DOHH2 (cell line): ENCODE results near the gene KLF9.

Experiments
- EZH2phosphoT487 ChIP-seq: fragments of 200-600 bp; sonication (generic); IDR thresholded peaks from 2 replicates; pipeline ENCODE4 v1.6.1; 2017; ENCODE audit warnings: borderline replicate concordance, mild to moderate bottlenecking, antibody characterized with exemption, low read length, moderate library complexity, mixed read lengths
- TF ChIP-seq, protein P1 (sequence below): fragments of 200-600 bp; sonication (generic); IDR thresholded peaks from one replicate; pipeline ENCODE4 v1.5.1; 2014; ENCODE audit warnings: antibody characterized with exemption, mild to moderate bottlenecking, low read depth, low read length; ENCODE audit not compliant: poor library complexity, severe bottlenecking

DNA sequence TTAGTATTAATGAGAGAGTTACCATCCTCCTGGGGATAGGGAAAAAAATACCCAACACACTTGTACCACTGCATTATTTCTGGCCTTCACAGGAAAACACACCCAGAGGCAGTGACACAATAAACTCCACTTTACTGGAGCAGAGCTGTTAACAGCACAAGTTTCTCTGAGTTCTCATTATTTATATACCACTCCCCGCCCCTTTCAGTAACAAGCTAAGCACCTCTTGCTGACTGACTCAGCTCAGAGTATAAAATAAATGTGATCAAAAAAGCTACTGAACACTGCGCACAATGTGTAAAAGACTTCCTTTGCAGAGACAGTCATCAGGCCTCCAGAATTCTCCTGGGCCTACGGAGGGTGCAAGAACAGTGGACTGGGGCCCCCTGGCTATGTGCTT, 21.6 kb downstream of the KLF9 start:
- TF ChIP-seq, protein P1, sequence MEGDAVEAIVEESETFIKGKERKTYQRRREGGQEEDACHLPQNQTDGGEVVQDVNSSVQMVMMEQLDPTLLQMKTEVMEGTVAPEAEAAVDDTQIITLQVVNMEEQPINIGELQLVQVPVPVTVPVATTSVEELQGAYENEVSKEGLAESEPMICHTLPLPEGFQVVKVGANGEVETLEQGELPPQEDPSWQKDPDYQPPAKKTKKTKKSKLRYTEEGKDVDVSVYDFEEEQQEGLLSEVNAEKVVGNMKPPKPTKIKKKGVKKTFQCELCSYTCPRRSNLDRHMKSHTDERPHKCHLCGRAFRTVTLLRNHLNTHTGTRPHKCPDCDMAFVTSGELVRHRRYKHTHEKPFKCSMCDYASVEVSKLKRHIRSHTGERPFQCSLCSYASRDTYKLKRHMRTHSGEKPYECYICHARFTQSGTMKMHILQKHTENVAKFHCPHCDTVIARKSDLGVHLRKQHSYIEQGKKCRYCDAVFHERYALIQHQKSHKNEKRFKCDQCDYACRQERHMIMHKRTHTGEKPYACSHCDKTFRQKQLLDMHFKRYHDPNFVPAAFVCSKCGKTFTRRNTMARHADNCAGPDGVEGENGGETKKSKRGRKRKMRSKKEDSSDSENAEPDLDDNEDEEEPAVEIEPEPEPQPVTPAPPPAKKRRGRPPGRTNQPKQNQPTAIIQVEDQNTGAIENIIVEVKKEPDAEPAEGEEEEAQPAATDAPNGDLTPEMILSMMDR = no peak
- no peak for TF ChIP-seq EZH2phosphoT487
